Measurements from ENCODE around the gene LEPR. TPM values are rescaled to one million over a fixed set of nuclear protein-coding genes. Genes with fewer than 3 reads are reported as not detected.

LEPR gene
- total RNA-seq, 1 experiment from 2014 or later: 3.0 TPM

- H3K4me3 ChIP-seq (ENCODE audit: low read depth in 2 of 2, low read length in 2 of 2): no peak overlapping the region
- H3K27me3 ChIP-seq (ENCODE audit: control insufficient read depth, insufficient read depth, low read length): no peaks in the 10 kb centered on the region
- no peak overlapping the region for H3K27ac ChIP-seq (ENCODE audit: low read length)
- DNase-seq (ENCODE audit: low read depth, low spot score) (peak; percentile 62), ATAC-seq (peak; percentile 54)
- ChIA-PET POLR2A (no interaction called here), CTCF (no interaction called here)
- in situ Hi-C loops (cut with HindIII; ENCODE audit: low pct_unique_long_range_greater_than_20kb, low sequenced_read_pairs): no loop called here
- BruUV-seq (replicated peaks): no TSS peak
- peaks cover 24% of the 10 kb centered on the region for H3K4me1 ChIP-seq (ENCODE audit: control insufficient read depth, insufficient read depth, low read length)
- H3K9me3 ChIP-seq (ENCODE audit: control insufficient read depth, insufficient read depth, low read depth, low read length): no peaks in the 10 kb centered on the region
- H3K36me3 ChIP-seq (ENCODE audit: control insufficient read depth, insufficient read depth, low read length): peaks cover 9% of the 10 kb centered on the region
- intact Hi-C loops (cut with micrococcal nuclease; ENCODE audit: unreplicated experiment): loop anchor here (10.0 kb wide), 2 partner anchors 191 to 361 kb away; no protein-coding TSS in a partner anchor
- TF ChIP-seq, protein P1, sequence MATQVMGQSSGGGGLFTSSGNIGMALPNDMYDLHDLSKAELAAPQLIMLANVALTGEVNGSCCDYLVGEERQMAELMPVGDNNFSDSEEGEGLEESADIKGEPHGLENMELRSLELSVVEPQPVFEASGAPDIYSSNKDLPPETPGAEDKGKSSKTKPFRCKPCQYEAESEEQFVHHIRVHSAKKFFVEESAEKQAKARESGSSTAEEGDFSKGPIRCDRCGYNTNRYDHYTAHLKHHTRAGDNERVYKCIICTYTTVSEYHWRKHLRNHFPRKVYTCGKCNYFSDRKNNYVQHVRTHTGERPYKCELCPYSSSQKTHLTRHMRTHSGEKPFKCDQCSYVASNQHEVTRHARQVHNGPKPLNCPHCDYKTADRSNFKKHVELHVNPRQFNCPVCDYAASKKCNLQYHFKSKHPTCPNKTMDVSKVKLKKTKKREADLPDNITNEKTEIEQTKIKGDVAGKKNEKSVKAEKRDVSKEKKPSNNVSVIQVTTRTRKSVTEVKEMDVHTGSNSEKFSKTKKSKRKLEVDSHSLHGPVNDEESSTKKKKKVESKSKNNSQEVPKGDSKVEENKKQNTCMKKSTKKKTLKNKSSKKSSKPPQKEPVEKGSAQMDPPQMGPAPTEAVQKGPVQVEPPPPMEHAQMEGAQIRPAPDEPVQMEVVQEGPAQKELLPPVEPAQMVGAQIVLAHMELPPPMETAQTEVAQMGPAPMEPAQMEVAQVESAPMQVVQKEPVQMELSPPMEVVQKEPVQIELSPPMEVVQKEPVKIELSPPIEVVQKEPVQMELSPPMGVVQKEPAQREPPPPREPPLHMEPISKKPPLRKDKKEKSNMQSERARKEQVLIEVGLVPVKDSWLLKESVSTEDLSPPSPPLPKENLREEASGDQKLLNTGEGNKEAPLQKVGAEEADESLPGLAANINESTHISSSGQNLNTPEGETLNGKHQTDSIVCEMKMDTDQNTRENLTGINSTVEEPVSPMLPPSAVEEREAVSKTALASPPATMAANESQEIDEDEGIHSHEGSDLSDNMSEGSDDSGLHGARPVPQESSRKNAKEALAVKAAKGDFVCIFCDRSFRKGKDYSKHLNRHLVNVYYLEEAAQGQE (IDR thresholded peaks at IDR 0.05; ENCODE audit: insufficient read depth in 1 of 2, low read depth in 2 of 2, low read length in 1 of 2): no peak
- TF ChIP-seq POLR2AphosphoS5 (IDR thresholded peaks at IDR 0.05; ENCODE audit: low read depth, low read length) (no peak), TCF7L2 (IDR thresholded peaks at IDR 0.05; ENCODE audit: low read depth, low read length) (no peak), SIN3A (IDR thresholded peaks at IDR 0.05; ENCODE audit: borderline replicate concordance, insufficient read depth, low read depth, low read length) (no peak)
- TF ChIP-seq, protein P2, sequence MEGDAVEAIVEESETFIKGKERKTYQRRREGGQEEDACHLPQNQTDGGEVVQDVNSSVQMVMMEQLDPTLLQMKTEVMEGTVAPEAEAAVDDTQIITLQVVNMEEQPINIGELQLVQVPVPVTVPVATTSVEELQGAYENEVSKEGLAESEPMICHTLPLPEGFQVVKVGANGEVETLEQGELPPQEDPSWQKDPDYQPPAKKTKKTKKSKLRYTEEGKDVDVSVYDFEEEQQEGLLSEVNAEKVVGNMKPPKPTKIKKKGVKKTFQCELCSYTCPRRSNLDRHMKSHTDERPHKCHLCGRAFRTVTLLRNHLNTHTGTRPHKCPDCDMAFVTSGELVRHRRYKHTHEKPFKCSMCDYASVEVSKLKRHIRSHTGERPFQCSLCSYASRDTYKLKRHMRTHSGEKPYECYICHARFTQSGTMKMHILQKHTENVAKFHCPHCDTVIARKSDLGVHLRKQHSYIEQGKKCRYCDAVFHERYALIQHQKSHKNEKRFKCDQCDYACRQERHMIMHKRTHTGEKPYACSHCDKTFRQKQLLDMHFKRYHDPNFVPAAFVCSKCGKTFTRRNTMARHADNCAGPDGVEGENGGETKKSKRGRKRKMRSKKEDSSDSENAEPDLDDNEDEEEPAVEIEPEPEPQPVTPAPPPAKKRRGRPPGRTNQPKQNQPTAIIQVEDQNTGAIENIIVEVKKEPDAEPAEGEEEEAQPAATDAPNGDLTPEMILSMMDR (IDR thresholded peaks at IDR 0.05): no peak
These were observed 5.2 kb downstream of the LEPR start for GRCh38 chr1:65425697-65426096.

- TF ChIP-seq, protein P2 (IDR thresholded peaks at IDR 0.05): no peak
- TF ChIP-seq SIN3A (IDR thresholded peaks at IDR 0.05; ENCODE audit: borderline replicate concordance, insufficient read depth, low read depth, low read length): no peak
- TF ChIP-seq TCF7L2 (IDR thresholded peaks at IDR 0.05; ENCODE audit: low read depth, low read length): no peak
- TF ChIP-seq POLR2AphosphoS5 (IDR thresholded peaks at IDR 0.05; ENCODE audit: low read depth, low read length): no peak
- TF ChIP-seq, protein P1 (IDR thresholded peaks at IDR 0.05; ENCODE audit: insufficient read depth in 1 of 2, low read depth in 2 of 2, low read length in 1 of 2): no peak
- no peak overlapping the region for H3K4me3 ChIP-seq (ENCODE audit: low read depth in 2 of 2, low read length in 2 of 2)
- H3K36me3 ChIP-seq (ENCODE audit: control insufficient read depth, insufficient read depth, low read length): peaks cover 16% of the 10 kb centered on the region
- no peak for DNase-seq (ENCODE audit: low read depth, low spot score)
- ChIA-PET POLR2A (no interaction called here), CTCF (interaction anchor here (0.7 kb wide), 1 partner anchor 17 kb away, joined by 4 read pairs; no protein-coding TSS in a partner anchor)
- no peak overlapping the region for H3K27ac ChIP-seq (ENCODE audit: low read length)
- peaks cover 9% of the 10 kb centered on the region for H3K4me1 ChIP-seq (ENCODE audit: control insufficient read depth, insufficient read depth, low read length)
- intact Hi-C loops (cut with micrococcal nuclease; ENCODE audit: unreplicated experiment) (loop anchor here (10.0 kb wide), 2 partner anchors 194 to 364 kb away; no protein-coding TSS in a partner anchor), in situ Hi-C loops (cut with HindIII; ENCODE audit: low pct_unique_long_range_greater_than_20kb, low sequenced_read_pairs) (no loop called here)
- ATAC-seq: no peak
- BruUV-seq (replicated peaks): no TSS peak
- no peaks in the 10 kb centered on the region for H3K9me3 ChIP-seq (ENCODE audit: control insufficient read depth, insufficient read depth, low read depth, low read length)
- no peaks in the 10 kb centered on the region for H3K27me3 ChIP-seq (ENCODE audit: control insufficient read depth, insufficient read depth, low read length)
These were observed 8.6 kb downstream of the LEPR start for GRCh38 chr1:65429078-65429477.
